Fibroblast of skin of abdomen (primary cell): Measurements from ENCODE around the gene PRPF6.
"Not testable (repeated sequence)": the region's sequence is repeated elsewhere in the genome, so short reads cannot be mapped to it uniquely, and the experiment has no call there.

Experiments used
- DNase-seq: peaks from one replicate; pipeline ENCODE4 v3.0.0-alpha.2; 2013

Gene PRPF6

DNA sequence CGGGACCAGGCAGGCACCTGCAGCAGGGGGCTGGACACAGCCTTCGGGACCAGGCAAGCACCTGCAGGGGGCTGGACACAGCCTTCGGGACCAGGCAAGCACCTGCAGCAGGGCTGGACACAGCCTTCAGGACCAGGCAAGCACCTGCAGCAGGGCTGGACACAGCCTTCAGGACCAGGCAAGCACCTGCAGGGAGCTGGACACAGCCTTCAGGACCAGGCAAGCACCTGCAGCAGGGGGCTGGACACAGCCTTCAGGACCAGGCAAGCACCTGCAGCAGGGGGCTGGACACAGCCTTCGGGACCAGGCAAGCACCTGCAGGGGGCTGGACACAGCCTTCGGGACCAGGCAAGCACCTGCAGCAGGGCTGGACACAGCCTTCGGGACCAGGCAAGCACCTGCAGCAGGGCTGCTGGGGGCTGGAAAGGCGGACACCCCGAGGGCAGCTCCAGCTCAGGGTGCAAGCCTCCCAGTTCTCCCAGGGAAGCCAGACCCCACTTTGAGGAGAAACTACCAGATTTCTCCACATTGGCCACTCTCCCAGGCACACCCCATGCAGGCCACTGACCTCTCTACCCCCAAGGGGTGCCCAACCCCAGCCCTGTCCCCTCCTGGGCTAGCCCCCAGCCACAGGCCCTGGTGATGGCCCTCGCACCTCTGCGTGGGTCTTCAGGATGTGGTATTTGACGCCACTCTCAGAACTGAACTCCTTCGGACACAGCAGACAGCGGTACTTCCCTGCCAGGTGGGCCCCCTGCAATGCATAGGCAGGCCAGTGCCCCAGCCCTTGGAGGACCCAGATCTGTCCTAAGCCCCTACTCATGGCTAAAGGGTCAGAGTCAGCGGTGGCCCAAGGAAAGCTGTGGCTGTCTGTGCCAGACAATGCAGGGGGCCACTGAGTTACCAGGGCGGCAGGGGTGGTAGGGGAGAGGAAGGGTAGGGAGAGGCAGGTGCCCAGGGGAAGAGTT is 20.0 kb upstream of the PRPF6 start:
- not testable (repeated sequence) for DNase-seq

DNA sequence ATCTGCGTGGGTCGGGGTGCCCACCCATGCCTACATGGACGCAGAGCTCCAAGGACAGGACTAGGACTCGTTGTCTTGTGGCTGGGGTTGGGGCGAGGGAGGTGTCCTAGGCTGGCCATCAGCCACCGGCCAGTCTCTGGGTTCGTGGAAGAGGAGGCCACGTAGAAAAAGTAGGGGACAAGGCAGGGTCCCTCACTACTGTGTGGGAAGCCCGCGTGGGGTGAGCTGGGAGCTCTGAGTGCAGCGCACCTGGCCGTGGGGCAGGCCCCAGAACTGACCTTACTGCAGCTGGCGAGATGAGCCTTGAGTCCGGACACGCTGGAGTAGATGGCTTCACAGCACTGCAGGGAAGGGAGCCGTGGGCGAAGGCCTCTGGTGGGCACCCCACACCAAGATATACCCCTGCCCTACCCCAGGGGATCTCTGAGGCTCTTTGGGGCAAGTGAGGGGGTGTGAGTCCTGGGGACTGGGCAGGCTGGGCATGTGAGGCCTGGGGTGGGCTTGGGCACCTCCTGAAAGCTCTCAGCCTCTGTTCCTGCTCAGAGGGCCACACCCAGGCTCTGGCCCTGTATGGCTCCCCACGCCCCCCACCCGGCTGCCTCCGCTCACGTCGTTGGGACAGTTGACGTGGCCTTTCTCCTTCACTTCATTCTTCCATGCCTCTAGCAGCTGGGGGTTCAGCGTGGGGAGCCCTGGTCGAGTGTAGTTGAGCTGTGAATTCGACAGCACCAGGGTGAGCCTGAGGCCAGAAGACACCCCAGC is 19.1 kb upstream of the PRPF6 start:
- DNase-seq, result no peak

DNA sequence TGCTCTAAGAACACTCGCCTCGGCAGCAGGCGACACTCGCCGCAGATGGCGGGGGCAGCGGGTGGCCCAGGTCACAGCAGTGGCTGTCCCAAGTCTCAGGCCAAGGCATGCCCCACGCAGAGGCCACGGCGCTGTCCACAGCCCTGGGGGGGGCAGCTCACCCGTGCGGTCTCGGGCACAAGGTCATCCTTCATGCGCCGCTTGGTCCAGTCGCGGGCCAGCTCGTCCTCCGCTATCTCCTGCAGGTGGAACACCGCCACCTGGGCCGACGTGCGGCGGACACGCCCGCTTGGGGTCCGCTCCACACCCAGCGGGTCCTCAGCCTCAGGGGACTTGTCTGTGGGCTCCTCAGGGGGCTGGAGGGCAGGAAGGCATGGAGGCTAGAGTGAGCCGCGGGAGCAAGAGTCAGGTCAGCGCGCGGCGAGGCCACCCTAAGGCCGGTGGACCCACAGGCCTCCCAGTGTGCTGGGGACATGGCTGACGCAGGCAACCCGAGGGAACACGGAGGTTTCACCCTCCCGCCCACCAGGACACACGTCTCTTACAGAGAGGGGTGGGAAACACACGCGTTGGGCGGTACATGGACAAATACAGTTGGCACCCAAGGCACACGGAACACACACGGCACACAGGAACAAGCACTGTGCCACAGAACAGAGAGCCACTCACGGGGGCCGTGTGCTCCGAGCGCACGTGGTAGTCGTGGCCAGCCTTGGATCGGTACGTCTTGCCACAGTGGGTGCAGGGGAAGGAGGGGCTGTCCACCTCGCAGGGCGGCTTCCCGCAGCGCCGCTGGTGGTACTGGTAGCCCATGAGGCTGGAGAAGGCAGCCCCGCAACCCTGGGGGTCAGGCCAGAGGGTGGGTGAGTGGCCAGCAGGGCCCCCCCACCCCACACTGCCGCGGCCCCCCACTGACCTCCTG is 18.2 kb upstream of the PRPF6 start:
- no peak for DNase-seq

DNA sequence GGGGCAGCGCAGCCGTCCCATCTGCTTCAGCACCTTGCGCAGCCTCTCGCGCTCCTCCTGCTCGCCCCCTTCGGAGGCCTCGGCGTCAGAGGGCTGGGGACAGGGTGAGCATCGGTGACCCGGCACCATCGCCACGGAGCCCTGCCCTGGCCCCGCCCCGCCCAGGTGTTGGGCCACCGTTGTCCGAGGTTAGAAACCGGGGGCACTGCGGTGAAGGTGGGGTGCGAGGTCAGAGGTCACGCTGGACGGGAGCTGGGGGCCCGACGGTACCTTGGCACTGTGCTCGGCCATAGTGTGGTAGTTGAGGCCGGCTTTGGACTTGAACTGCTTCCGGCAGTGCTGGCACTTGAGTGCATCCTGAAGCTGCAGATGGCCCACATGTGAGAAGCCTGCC is 17.6 kb upstream of the PRPF6 start:
- DNase-seq, result no peak

DNA sequence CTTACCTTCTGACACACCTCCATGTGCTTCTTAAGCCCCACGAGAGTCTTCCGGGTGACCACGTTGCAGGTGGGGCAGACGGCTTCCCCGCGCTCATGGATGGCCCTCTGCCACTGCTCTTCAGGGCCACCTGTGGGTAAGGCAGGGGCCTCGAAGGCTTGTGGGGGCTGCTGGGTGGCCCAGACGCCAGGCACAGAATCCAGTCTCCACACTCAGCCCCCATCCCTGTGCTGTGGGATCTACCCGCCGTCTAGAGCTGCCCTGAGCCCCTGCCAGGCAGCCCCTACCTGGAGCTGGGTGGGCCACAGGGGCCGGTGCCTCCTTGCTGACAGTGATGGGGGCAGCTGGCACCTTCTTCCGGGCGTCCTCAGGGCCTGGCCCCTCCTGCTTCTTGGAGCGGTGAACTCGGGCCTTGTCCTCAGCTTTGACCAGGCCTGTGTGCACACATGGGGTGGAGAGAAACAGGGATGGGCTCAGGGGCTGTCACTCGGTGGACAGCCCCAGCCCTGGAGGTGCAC is 17.1 kb upstream of the PRPF6 start:
- DNase-seq, result no peak

DNA sequence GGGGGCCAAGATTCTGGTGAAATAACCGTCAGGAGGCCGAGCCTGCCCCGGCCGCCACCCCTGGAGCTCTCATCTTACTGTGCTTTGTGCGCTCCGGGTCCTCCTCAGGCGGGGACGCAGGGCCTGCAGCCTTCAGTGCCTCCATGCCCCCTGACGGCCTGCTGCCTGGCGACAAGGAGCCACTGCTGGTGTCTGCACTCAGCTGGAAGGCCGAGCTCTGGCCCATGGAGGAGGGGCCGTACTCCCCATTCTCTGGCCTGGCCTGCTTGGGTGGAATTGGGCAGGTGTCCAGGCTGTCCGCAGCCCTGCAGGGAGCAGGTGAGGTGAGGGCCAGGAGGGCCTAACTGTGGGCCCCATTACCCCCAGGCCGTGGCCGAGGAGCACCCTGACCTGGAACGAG is 16.5 kb upstream of the PRPF6 start:
- no peak for DNase-seq

DNA sequence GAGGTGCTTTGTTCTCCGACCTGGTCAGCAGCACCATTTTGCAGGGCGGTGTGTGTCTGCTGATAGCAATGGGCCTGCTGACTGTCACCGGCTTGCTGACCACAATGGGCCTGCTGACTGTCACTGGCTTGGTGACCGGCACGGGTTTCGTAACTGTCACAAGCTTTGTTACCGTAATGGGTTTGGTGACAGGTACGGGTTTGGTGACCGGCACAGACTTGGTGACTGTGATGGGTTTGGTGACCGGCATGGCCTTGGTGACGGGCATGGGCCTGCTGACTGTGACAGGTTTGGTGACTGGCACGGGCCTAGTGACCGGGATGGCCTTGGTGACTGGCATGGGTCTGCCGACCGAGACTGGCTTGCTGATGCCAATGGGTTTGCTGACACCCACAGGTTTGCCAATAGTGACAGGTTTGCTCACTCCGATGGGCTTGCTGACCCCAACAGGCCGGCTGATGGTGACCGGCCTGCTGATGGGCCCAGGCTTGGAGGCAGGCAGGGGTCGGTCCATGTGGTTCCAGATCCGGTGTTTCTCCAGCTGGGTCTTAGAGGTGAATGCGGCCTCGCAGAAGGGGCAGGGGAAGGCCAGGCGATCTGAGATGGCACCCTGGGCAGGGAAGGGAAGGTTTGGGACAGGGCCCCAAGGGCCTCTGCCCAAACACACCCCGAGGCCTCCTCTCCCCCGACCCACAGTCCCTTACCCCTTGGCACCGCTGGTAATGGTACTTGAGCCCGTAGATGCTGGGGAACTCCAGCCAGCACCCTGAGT is 14.6 kb upstream of the PRPF6 start:
- no peak for DNase-seq

DNA sequence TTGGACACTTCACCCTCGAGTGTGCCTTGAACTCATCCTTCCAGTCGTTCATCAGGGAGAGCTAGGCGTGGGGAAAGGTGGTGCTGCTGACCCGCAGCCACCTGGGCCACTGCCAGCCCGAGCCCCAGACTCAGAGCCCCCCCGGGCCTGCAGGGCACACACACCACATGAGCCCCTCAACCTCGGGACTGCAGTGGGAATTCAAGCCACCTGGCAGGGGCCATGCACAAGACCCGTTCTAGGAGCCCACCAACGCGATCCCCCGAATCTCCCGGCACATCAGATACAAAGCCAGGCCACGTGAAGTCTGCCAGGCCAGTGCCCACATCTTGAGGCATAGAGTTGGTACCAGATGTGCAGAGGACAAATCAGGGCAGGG is 14.0 kb upstream of the PRPF6 start:
- DNase-seq, result no peak

DNA sequence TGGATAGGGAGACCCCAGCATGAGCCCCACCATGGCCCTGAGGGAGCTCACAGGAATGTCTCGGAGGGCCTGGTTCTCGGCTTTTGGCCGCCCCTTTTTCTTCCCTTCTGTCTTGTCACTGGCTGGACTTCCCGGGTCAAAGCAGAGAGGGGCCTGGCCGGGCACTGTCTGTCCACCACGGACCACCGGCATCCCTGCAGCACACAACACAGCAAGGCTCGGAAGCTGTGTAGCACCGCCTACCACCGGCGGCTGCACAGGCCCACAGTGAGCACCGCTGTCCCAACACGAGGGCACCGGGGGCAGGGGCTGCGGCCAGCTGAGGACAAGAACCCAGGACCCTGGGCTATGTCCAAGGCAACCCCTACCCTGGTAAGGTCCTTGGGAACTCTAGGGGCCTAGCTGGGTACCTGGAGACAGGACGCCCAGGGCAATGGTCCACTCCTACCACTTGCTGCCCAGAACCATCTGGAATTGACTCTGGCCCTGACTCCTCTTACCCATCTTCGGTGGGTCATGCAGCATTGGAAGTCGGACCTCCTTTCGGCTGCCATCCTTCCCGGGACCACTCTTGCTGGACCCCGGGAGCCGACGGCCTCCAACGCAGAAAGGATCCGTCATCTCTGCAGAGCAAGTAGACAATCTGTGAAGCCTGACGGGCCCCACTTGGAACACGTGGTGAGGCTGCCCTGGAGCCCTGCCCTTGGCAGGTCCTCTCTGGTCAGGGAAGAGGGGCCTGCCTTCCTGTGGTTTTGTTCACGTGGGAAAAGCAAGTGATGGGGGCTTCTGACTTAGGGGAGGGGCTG is 13.4 kb upstream of the PRPF6 start:
- DNase-seq, result no peak

DNA sequence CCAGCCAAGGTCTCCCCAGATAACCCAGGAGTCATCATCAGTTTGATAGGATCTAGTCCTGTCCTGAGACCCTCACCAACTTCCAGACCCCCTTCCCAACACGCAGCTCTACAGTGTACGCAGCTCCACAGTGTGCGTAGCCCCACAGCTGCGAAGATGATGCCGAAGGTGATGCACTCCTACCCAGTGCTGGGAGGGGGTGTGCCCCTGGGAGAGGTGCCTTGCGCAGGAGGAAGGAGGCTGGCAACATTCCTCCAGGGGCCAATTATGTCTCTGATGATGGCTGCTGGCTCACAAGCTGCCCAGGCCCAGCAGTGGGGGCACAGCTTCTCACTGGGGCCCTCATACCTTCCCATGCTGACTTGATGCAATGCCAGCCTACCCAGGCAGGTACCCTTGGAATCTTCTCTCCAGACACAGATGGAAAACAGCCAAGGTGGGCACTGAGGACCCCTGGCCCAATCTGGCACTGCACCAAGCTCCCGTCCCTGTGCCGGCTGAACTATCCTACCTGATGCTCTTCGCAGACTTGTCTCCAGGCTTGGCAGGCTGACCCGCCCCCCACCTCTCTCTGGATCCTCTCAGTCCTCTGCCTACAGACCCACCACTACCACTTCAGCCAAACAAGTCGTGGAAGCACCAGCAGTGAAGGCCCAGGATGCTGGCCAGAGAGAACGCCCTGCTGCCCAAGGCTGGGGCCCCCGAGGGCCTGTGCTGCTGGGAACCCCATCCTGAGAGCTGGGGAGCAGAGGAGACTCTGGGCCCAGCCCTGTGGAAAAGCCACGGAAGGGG is 12.6 kb upstream of the PRPF6 start:
- no peak for DNase-seq

DNA sequence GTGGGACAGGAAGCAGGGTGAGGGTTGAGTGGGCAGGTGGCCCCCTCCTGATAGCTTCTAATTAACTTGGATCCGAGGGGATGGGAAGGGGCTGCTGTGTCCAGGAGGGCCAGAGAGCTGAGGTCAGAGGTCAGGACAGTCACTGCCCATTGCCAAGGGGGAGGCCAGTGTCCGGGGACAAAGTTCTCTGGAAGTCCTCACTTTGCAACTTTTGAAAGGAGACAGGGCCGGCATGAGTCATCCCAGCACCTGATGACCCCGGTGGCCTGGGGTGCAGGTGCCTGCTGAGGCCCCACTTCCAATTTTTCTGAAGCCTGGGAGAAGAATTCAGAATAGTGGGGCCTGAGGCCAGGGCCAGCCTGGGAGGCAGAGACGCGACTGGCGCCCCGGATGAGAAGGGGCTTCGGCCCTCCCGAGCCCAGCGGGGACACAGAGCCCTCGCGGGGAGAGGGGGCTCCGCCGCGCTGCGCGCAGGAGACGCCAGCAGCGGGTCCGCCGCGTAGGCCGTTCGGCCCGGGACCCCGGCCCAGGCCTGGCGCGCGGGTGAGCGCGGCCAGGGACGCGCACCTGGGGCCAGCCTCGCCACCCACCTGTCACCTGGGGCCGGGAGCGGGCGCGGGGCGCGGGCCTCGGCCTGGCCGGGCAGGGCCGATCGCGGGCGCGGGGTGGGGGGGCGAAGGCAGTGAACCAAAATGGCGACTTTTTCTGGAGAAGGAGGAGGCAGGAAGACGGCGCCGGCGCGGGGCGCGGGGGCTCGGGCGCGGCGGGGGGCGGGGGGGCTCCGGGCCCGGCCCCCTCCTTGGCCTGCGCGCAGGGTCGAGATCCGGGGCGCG is 11.8 kb upstream of the PRPF6 start:
- no peak for DNase-seq

DNA sequence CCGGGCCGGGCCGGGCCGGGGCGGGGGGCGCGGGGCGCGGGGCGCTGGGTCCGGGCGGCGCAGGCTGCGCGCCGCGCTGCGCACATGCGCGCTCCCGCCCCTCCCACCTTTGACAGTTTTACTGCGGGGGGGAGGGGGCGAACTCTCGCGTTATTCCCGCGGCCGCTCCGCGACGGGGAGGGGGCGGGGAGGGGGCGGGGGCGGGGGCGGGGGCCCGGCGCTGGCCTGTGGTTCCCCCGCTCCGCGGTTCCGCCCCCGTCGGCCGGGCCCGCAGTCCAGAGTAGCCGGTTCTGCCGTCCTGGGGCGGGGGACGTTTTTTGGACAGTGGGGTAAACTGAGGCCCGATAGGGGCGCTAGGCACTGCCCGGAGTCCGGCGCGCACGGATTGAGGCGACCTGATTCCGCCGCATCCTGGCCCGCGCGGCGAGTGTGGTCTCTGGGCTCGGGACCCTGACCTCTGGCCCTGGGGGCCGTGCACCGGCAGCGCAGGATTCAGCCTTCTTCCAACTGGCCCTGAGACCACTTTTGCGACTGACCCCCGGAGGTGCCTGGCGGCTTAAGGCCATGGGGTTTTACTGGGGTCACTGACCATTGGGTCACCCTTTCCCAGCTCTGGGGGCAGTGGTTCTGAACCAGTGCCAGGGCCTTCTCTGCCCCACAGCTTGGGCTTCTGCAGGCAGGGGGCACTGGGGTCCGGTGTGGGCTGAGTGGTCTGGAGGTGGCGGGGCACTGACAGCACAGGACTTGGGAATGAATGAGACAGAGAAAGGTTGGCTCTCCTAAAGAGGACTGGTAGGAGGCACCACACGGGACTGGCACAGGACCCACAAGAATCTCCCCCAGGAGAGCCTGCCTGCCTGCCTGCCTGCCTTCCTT is 10.9 kb upstream of the PRPF6 start, which contains the start of gene ZNF512B:
Gene ZNF512B, minus strand, starts transcription at position 93 of the 876 bp plus-strand sequence. CDS start 1,980 bp downstream, outside the sequence.
- DNase-seq, result peak; percentile 76

DNA sequence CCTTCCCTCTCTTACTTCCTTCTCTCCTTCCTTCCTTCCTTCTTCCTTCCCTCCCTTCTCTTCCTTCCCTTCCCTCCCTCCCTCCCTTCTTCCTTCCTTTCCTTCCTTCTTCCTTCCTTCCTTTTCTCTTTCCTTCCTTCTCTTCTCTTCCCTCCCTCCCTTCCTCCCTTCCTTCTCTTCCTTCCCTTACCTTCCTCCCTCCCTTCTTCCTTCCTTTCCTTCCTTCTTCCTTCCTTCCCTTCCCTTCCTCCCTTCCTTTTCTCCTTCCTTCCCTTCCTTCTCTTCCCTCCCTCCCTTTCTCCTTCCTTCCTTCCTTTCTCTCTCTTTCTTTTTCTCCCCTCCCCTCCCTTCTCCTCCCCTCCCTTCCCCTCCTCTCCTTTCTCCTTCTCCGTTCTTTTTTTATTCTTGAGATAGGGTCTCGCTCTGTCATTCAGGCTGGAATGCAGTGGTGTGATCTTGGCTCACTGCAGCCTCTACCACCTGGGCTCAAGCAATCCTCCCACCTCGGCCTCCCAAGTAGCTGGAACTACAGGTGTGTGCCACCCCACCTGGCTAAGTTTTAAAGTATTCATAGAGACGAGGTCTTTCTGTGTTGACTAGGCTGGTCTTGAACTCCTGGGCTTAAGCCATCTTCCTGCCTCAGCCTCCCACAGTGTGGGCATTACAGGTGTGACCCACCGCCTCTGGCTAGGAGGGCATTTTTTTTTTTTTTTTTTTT is 10.1 kb upstream of the PRPF6 start:
- DNase-seq, result no peak

DNA sequence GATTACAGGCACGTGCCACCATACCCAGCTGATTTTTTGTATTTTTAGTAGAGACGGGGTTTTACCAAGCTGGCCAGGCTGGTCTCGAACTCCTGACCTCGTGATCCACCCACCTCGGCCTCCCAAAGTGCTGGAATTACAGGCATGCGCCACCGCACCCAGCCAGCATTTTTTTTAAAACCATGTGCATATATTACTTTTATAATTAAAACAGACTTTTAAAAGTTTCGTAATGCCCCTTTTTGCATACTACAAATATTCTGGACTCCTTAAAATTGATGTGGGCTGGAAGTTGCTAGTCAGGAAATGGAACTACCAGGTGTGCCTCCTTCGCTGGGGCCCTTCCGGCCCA is 9.0 kb upstream of the PRPF6 start:
- not testable (repeated sequence) for DNase-seq

DNA sequence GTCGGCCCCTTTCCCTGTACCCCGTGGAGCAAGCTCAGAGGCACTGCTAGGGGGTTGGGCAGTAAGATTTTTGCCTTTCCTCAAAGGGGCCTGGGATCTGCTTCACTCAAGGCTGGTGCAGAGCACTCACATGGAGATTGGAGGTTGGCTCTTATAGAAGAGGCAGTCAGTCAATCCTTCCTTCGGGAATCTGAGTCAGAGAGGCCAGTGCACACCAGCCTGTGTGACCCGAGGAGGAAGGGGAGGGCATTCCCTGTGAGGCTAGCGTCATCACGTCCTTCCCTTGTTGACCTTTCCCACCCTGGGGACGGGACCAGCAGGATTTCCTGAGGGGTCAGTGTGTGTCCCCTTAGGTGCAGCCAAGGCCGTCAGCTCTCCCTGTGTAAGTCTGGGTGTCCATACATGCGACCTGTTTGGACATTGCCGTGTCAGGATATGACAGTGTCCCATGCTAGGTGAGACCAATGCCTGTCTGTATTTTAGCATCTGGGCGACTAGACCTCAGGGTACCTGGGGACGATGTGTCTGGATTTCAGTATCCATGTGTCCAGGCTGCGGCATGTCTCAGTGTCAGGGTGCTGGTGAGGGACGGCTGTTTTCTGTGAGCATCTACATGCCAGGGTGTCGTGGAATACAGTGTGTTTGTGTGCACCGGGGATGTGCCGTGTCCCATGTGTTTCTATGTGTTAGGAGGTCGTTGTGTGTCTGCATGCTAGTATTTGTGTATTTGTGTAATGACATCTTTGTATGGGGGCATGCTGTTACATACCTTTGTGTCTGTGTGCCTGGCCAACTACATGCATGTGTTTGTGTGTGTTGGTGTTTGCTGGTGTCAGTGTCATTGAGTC is 8.4 kb upstream of the PRPF6 start:
- DNase-seq, result no peak

DNA sequence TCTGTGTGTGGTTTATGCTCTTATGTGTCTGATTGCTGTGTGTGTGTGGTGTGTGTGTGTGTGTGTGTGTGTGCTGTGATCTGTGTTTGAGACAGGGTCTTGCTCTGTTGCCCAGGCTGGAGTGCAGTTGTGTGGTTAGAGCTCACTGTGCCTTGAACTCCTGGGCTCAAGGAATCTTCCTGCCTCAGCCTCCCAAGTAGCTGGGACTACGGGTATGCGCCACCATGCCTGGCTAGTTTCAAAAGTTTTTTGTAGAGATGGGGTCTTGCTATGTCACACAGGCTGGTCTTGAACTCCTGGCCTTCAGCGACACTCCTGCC is 7.8 kb upstream of the PRPF6 start:
- DNase-seq, result no peak
